ENCODE results near the gene BRIP1.
A peak's percentile ranks its signal among the peaks of the same experiment; 100 is the strongest.
"Not testable (repeated sequence)": the region's sequence is repeated elsewhere in the genome, so short reads cannot be mapped to it uniquely, and the experiment has no call there.

The BRIP1 gene

GRCh38 chr17:61799812-61800484 is 63.4 kb downstream of the BRIP1 start:
- DNase-seq (ENCODE audit: low read depth in 2 of 2) = no peak

DNA sequence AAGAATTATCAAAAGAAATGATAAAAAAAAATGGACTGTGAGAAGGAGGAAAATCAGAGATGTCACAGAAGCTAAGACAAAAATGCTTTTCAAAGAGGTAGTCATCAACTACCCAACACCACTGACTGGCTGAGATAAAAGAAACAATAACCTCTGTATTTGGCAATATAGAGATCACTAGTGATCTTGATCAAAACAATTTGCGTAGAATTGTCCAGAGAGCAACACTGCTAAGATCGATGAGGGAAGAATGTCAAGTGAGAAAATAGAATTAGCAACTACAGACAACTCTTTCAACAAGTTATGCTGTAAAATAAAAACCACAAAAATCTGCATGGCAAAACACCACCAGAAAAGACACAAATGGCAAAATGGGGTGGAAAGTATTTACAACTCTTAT is 66.0 kb downstream of the BRIP1 start:
- no peak for DNase-seq (ENCODE audit: low read depth in 2 of 2)

- DNase-seq (ENCODE audit: low read depth in 2 of 2) = no peak
Observed at GRCh38 chr17:61795546-61795945, 67.8 kb downstream of the BRIP1 start.

- DNase-seq (ENCODE audit: low read depth in 2 of 2) = no peak
Observed at GRCh38 chr17:61794792-61795191, 68.5 kb downstream of the BRIP1 start.

DNA sequence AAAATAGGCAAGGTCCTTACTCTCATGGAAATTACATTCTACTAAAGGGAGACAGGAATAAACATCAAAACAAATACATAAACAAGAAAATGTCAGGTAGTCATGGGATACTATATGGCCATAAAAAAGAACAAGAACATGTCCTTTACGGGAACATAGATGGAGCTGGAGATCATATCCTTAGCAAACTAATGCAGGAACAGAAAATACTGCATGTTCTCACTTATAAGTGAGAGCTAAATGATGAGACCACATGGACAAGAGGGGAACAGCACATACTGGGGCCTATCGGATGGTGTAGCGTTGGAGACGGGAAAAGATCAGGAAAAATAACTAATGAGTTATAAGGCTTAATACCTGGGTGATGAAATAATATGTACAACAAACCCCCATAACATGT is 69.1 kb downstream of the BRIP1 start:
- DNase-seq (ENCODE audit: low read depth in 2 of 2) = no peak

DNA sequence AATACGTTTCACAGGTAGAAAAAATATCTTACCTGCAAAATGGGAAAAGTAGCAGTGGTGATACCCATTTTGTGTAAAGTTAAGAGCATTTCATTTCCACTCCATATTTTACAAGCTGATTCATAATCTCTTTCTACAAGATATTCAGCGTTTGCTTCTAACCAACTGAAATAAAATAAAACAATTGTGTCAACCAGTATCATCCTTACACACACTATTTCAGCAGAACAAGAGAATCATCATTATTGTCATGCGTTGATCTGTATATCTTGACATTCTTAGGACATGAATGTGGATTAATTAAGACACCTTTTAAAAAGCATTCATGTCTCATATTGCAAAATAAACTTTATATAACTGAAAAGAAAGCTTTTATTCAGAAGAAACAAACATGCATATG is 69.8 kb downstream of the BRIP1 start:
- DNase-seq (ENCODE audit: low read depth in 2 of 2) = no peak

DNA sequence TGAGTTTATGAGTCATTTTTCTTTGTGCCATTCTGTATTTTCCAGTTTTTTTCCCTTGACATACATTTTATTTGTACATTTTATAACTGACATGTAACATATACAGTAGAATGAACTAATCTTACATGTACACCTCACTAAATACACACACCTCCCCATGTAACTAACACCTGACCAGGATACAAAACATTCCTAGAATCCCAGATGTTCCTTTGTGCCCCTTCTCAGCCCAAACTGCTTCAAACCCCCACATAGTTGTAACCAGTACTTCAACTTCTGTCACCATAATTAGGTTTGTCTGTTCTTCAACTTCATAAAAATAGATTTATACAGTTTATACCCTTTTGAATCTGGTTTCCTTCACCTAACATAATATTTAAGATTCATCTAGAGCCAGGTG is 73.5 kb downstream of the BRIP1 start:
- no peak for DNase-seq (ENCODE audit: low read depth in 2 of 2)

GRCh38 chr17:61786088-61786487 is 77.2 kb downstream of the BRIP1 start:
- DNase-seq (ENCODE audit: low read depth in 2 of 2) = no peak

DNA sequence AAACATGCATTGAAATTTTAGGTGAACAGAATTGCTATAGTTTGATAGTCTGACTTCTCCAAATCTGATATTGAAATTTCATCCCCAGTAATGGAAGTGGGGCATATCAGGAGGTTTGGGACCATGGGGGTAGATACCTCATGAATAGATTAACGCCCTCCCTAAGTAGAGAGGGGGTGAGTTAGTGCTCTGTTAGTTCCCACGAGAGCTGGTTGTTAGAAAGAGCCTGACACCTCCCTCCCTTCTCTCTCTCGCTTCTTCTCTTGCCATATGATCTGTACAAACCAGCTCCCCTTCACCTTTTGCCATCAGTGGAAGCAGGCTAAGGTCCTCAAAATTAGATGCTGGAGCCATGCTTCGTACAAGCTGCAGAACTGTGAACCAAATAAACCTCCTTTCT is 78.8 kb downstream of the BRIP1 start:
- no peak for DNase-seq (ENCODE audit: low read depth in 2 of 2)

GRCh38 chr17:61783556-61784304 is 79.6 kb downstream of the BRIP1 start:
- no peak for DNase-seq (ENCODE audit: low read depth in 2 of 2)

DNA sequence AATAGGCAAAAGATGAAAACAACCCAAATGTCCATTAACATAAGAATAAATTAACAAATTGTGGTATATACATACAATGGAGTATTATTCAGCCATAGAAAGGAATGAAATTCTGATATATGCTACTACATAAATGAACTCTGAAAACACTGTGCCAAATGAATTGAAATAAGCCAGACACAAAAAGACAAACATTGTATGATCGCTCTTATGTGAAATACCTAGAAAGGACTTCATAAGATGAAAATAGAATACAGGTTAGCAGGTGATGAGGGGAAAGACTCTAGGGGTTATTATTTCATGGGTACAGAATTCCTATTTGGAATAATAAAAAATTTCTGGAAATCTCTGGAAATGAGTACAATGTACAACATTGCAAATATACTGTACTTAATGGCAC is 80.2 kb downstream of the BRIP1 start:
- DNase-seq (ENCODE audit: low read depth in 2 of 2) = no peak

DNA sequence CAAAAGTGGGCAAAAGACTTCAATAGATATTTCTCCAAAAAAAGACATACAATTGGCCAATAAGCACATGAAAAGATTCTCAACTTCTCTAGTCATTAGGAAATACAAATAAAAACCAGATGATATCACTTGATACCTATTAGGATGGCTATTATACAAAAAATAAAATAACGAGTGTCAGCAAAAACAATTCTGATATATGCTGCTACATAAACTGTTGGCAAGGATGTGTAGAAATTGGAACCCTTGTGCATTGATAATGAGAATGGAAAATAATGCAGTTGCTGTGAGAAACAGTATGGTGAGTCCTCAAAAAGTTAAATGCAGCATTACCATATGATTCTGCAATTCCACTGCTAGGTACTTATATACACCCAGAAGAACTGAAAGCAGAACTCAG is 80.6 kb downstream of the BRIP1 start:
- DNase-seq (ENCODE audit: low read depth in 2 of 2) = no peak

- DNase-seq (ENCODE audit: low read depth in 2 of 2) = no peak
Observed at GRCh38 chr17:61775364-61775763, 88.0 kb downstream of the BRIP1 start.

- no peak for DNase-seq (ENCODE audit: low read depth in 2 of 2)
Observed at GRCh38 chr17:61774724-61775123, 88.6 kb downstream of the BRIP1 start.

GRCh38 chr17:61774087-61774486 is 89.2 kb downstream of the BRIP1 start:
- not testable (repeated sequence) for DNase-seq (ENCODE audit: low read depth in 2 of 2)

DNA sequence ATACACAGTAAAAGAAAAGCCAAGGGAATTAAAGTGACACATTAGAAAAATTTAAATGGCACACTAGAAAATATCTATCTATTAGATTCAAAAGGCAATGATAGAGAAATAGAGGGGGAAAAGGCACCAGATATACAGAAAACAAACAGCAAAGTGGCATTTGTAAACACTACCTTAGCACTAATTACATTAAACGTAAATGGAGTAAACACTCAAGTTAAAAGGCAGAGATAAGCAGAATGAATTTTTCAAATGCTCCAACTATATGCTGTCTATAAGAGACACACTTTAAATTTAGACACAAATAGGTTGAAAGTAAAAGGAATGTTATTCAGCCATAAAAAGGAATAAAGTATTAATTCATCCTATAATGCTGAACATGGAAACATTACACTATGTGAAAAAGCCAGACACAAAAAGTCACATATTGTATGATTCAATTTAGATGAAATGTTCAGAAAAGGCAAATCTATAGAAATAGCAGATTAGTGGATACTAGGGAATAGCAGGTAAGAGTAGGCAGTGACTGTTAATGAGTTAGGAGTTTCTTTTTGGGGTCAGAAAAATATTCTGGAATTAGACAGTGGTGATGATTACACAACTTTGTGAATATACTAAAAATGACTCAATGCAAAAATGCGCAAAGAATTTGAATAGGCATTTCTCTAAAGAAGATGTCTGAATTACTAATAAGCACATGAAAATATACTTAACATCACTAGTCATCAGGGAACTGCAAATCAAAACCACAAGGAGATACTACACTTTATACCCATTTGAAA is 92.4 kb downstream of the BRIP1 start:
- peak; percentile 48 to 56 for DNase-seq (ENCODE audit: low read depth in 2 of 2)

DNA sequence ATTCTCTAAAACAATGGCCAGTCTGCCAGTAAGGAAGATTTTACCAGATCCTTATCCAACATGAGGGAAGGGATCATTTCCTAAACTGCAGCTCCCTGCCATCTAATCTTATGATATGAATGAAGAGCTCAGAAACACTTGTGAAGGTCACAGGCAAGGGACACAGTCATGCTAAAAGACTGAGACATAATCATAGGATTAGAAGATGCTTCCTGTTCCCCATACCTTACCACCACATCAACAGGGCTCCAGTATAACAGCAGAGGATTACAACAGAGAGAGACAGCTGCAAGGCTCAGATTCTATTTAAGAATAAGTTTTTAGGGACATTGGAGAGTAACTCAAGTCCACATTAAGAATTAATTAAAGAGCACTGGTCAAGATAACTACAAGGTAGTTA is 93.3 kb downstream of the BRIP1 start:
- DNase-seq (ENCODE audit: low read depth in 2 of 2) = no peak

GRCh38 chr17:61768405-61768804 is 94.9 kb downstream of the BRIP1 start:
- no peak for DNase-seq (ENCODE audit: low read depth in 2 of 2)

- DNase-seq (ENCODE audit: low read depth in 2 of 2) = peak in 1 of 2 experiments; percentile 13
Observed at GRCh38 chr17:61766520-61766919, 96.8 kb downstream of the BRIP1 start.

- DNase-seq (ENCODE audit: low read depth in 2 of 2) = no peak
Observed at GRCh38 chr17:61764846-61765245, 98.5 kb downstream of the BRIP1 start.

DNA sequence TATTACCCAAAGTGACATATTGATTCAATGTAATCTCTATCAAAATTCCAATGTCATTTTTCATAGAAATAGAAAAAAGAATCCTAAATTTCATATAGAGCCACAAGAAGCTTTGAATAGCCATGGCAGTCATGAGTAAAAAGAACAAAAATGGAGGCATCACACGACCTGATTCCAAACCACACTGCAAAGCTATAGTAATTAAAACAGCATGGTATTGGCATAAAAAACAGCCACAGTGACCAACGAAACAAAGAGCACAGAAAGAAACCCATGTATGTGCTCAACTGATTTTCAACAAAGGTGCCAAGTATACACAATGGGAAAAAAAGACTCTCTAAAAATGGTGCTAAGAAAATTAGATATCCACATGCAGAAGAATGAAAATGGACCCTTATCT is 101.5 kb downstream of the BRIP1 start:
- no peak for DNase-seq (ENCODE audit: low read depth in 2 of 2)

- DNase-seq (ENCODE audit: low read depth in 2 of 2) = no peak
Observed at GRCh38 chr17:61759362-61759761, 104.0 kb downstream of the BRIP1 start.

DNA sequence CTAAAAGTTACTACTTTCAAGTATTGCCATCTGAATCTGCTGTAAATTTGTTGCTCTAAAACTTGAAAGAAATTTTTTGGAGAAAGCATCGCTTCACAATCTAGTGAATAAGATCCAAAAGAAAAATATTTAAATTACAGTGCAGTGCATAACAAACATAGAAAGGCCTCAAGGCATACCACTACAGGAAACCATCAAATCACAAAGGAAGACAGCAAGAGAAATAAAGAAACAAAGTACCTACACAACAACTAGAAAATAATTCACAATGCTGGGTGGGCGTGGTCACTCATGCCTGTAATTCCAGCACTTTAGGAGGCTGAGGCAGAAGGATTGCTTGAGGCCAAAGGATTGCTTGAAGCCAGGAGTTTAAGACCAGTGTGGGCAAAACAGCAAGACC is 104.9 kb downstream of the BRIP1 start:
- no peak for DNase-seq (ENCODE audit: low read depth in 2 of 2)

Measured in fibroblast of skin of left quadriceps (primary cell).